Thyroid gland (tissue), 4 donors: ENCODE measurements around the gene OXT.
A peak's percentile ranks its signal among the peaks of the same experiment; 100 is the strongest.

Source experiments
- CTCF ChIP-seq, 6 experiments: fragments of 200-600 bp in 3 of 6; fragments of 450-650 bp in 3 of 6; sonication (generic) in 3 of 6; IDR thresholded peaks; one replicate each; pipeline ENCODE4 v1.5.1; 2016 to 2019; ENCODE audit warnings: antibody characterized with exemption in 6 of 6, mild to moderate bottlenecking in 2 of 6, inconsistent platforms in 1 of 6, moderate library complexity in 1 of 6
- POLR2A ChIP-seq, 2 donors: fragments of 450-650 bp; IDR thresholded peaks; one replicate each; pipeline ENCODE4 v1.6.1; 2017; ENCODE audit warnings: antibody characterized with exemption in 2 of 2, mild to moderate bottlenecking in 2 of 2, moderate library complexity in 1 of 2

DNA sequence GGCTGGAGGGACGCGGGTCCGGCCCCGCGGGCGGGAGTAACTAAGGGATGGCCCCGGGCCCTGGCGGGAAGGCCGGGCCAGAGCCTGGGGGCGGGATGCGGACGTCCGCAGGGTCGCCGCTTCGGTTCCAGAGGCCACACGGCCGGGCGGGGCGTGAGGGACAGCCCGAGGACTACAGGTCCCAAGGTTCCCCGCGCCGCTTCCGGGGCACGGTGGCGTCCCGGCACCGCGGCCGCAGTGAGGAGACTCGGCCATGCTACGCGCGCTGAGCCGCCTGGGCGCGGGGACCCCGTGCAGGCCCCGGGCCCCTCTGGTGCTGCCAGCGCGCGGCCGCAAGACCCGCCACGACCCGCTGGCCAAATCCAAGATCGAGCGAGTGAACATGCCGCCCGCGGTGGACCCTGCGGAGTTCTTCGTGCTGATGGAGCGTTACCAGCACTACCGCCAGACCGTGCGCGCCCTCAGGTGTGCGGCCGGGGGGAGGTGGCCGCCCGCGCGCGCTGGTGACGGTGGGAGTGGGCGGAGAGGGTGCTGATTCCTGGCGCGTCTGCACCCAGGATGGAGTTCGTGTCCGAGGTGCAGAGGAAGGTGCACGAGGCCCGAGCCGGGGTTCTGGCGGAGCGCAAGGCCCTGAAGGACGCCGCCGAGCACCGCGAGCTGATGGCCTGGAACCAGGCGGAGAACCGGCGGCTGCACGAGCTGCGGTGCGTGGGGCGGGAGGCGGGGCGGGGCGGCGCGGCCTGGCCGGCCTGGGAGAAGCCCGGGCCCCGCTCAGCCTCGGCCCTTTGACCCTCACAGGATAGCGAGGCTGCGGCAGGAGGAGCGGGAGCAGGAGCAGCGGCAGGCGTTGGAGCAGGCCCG is 25.4 kb upstream of the OXT start, which contains the start of gene MRPS26:
- TF ChIP-seq CTCF (IDR thresholded peaks at IDR 0.05) (no peak), POLR2A (IDR thresholded peaks at IDR 0.05) (peak in 1 of 2 donors; percentile 86)
